ENCODE measurements around the gene FOXM1.
A peak's percentile ranks its signal among the peaks of the same experiment; 100 is the strongest.

DNA sequence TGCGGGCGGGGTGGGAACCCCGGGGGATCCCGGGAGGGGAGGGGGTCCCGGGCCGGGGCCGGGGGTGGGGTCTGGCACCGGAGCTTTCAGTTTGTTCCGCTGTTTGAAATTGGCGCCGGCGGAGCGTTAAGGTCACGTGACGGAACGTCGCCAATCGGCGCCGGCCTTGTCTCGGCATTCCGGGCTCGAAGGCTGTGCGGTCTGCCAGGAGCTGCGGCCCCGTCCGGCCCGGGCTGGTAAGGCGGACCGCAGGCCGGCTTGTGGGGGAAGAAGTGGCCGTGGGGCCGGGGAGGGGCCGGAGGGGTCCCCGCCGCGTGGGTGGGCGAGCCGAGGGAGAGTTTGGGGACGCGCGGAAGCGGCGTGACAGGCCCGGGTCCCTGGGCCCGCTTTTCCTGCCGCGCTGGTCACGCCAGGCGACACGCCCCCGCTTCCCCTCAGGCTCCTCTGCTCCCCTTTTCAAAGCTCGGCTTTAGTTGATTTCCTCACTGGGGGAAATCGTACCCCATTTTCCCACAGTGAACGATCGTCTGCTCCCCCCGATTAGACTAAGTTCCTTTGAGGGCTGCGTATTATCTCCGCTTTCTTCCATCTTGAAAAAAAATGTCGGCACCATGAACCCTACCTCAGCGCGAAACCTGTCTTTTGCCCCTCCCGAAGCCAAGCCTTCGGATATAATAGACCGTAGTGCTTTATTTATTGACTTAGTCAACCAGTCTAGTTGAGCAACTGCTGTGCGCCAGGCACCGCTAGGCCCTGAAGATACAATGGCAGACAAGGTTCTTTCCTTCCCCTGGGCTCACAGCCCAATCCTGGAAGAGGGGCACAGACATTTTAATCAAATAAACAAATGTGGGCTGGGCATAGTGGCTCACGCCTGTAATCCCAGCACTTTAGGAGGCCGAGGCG lies at the start of gene FOXM1, which contains the start of gene RHNO1:
- TF ChIP-seq, protein P1, sequence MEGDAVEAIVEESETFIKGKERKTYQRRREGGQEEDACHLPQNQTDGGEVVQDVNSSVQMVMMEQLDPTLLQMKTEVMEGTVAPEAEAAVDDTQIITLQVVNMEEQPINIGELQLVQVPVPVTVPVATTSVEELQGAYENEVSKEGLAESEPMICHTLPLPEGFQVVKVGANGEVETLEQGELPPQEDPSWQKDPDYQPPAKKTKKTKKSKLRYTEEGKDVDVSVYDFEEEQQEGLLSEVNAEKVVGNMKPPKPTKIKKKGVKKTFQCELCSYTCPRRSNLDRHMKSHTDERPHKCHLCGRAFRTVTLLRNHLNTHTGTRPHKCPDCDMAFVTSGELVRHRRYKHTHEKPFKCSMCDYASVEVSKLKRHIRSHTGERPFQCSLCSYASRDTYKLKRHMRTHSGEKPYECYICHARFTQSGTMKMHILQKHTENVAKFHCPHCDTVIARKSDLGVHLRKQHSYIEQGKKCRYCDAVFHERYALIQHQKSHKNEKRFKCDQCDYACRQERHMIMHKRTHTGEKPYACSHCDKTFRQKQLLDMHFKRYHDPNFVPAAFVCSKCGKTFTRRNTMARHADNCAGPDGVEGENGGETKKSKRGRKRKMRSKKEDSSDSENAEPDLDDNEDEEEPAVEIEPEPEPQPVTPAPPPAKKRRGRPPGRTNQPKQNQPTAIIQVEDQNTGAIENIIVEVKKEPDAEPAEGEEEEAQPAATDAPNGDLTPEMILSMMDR (IDR thresholded peaks at IDR 0.05): no peak
- peak in 1 of 2 donors; percentile 35 for TF ChIP-seq POLR2A (IDR thresholded peaks at IDR 0.05)
